GM18519 (cell line): ENCODE data around the gene KAT8.
"Not testable (repeated sequence)": the region's sequence is repeated elsewhere in the genome, so short reads cannot be mapped to it uniquely, and the experiment has no call there.

Experiments used
- ATAC-seq: cut with Tn5 transposase; IDR thresholded peaks from one replicate; pipeline ENCODE4 v1.9.1; 2021; ENCODE audit warnings: mild to moderate bottlenecking, moderate library complexity; ENCODE audit not compliant: unreplicated experiment, low FRiP score

KAT8 gene

GRCh38 chr16:31129568-31130335 is 12.3 kb downstream of the KAT8 start:
- no peak for ATAC-seq

GRCh38 chr16:31130336-31130891 is 12.9 kb downstream of the KAT8 start:
- no peak for ATAC-seq

- no peak for ATAC-seq
Measured at GRCh38 chr16:31130899-31131298, 13.4 kb downstream of the KAT8 start.

- ATAC-seq, result no peak
Measured at GRCh38 chr16:31131416-31131815, 14.0 kb downstream of the KAT8 start.

- no peak for ATAC-seq
Measured at GRCh38 chr16:31131841-31132271, 14.4 kb downstream of the KAT8 start.

- ATAC-seq, result no peak
Measured at GRCh38 chr16:31132303-31132979, 15.0 kb downstream of the KAT8 start.

- ATAC-seq, result no peak
Measured at GRCh38 chr16:31133046-31133501, 15.6 kb downstream of the KAT8 start.

- ATAC-seq, result no peak
Measured at GRCh38 chr16:31134091-31134571, 16.7 kb downstream of the KAT8 start.

- ATAC-seq, result no peak
Measured at GRCh38 chr16:31134625-31135534, 17.4 kb downstream of the KAT8 start.

GRCh38 chr16:31135535-31136286 is 18.2 kb downstream of the KAT8 start, which contains the start of gene PRSS8:
PRSS8 (minus strand) TSS chr16:31135727; CDS start chr16:31135498, 229 bp downstream.
- no peak for ATAC-seq

- ATAC-seq, result no peak
Measured at GRCh38 chr16:31136287-31136662, 18.8 kb downstream of the KAT8 start.

GRCh38 chr16:31136822-31137499 is 19.5 kb downstream of the KAT8 start:
- not testable (repeated sequence) for ATAC-seq

GRCh38 chr16:31138621-31139578 is 21.4 kb downstream of the KAT8 start:
- ATAC-seq, result no peak

- ATAC-seq, result not testable (repeated sequence)
Measured at GRCh38 chr16:31141071-31141469, 23.6 kb downstream of the KAT8 start.

GRCh38 chr16:31141489-31142108 is 24.1 kb downstream of the KAT8 start:
- no peak for ATAC-seq

GRCh38 chr16:31142109-31143010 is 24.9 kb downstream of the KAT8 start:
- peak; percentile 66 for ATAC-seq
